Activated CD4-positive, alpha-beta memory T cell treated with anti-CD3 and anti-CD28 coated beads for 36 hours (primary cell): ENCODE measurements around the gene MAPK14. TPM values are rescaled to one million over a fixed set of nuclear protein-coding genes. Genes with fewer than 3 reads are reported as not detected.
"Not testable (repeated sequence)": the region's sequence is repeated elsewhere in the genome, so short reads cannot be mapped to it uniquely, and the experiment has no call there.

Experiments
- CTCF ChIA-PET: fragments of 350-600 bp; sonication (Branson Sonifier 250); formaldehyde crosslinking; loops from one replicate; lab custom pipeline; 2021; ENCODE audit warnings: antibody characterized with exemption, inconsistent platforms; lab: Charles Lee
- POLR2A ChIA-PET: fragments of 350-600 bp; sonication (Branson Sonifier 250); formaldehyde crosslinking; loops from one replicate; lab custom pipeline; 2021; ENCODE audit warnings: antibody characterized with exemption; lab: Charles Lee
- DNase-seq: peaks from one replicate; pipeline ENCODE4 v3.0.0-alpha.2; 2020
- H3K27ac Mint-ChIP-seq: one replicate; pipeline ENCODE4 v1.8.0; 2021; ENCODE audit warnings: mixed read lengths
- H3K27me3 Mint-ChIP-seq: one replicate; pipeline ENCODE4 v1.8.0; 2021; ENCODE audit warnings: mixed read lengths
- H3K36me3 Mint-ChIP-seq: one replicate; pipeline ENCODE4 v1.8.0; 2021; ENCODE audit warnings: mixed read lengths
- H3K4me1 Mint-ChIP-seq: one replicate; pipeline ENCODE4 v1.8.0; 2021; ENCODE audit warnings: low read depth, mixed read lengths
- H3K4me3 Mint-ChIP-seq: one replicate; pipeline ENCODE4 v1.8.0; 2021; ENCODE audit warnings: mild to moderate bottlenecking, mixed read lengths
- H3K9me3 Mint-ChIP-seq: one replicate; pipeline ENCODE4 v1.8.0; 2021; ENCODE audit warnings: mixed read lengths
- intact Hi-C: fragments of 100-400 bp; cut with micrococcal nuclease; formaldehyde crosslinking; loops from one replicate; pipeline ENCODE4 v1.15.1; 2023
- total RNA-seq, 2 experiments: library from RNA; stranded (reverse); gene quantifications; one replicate each; pipeline ENCODE4 v1.2.3, GENCODE V29; 2021

MAPK14 gene
- total RNA-seq, 2 experiments from 2014 or later = 39.3 to 44.0 TPM

- H3K4me1 Mint-ChIP-seq = peaks cover 78% of the 10 kb centered on the region
- no peak overlapping the region for H3K4me3 Mint-ChIP-seq
These were observed 95.9 kb downstream of the MAPK14 start for GRCh38 chr6:36123270-36124139.

GRCh38 chr6:36124346-36124745 lies 96.7 kb downstream of the MAPK14 start:
- H3K9me3 Mint-ChIP-seq, H3K36me3 Mint-ChIP-seq, H3K27ac Mint-ChIP-seq: not testable (repeated sequence)

More at GRCh38 chr6:36123270-36124139, 95.9 kb downstream of the MAPK14 start:
- intact Hi-C loops = loop anchor here (5.0 to 10.0 kb wide), 4 partner anchors 181 to 1889 kb away; partner anchors contain the start of genes HMGA1, KCTD20 and PXT1
- no peaks in the 10 kb centered on the region for H3K36me3 Mint-ChIP-seq
- DNase-seq = peak; percentile 96
- H3K27me3 Mint-ChIP-seq = no peaks in the 10 kb centered on the region
- H3K27ac Mint-ChIP-seq = peak overlapping the region; percentile 59
- no peaks in the 10 kb centered on the region for H3K9me3 Mint-ChIP-seq
- ChIA-PET POLR2A (interaction anchor here (0.6 to 3.4 kb wide), 3 partner anchors 8 to 96 kb away, joined by 3 to 71 read pairs (median 12); partner anchors contain the start of genes MAPK13 and MAPK14), CTCF (interaction anchor here (0.6 to 4.2 kb wide), 15 partner anchors 9 to 1366 kb away, joined by 3 to 36 read pairs (median 3); partner anchors contain the start of genes MAPK14 and SNRPC)

GRCh38 chr6:36124881-36125280 lies 97.3 kb downstream of the MAPK14 start:
- CTCF ChIA-PET = interaction anchor here (0.6 to 1.5 kb wide), 2 partner anchors 70 to 432 kb away, joined by 4 read pairs; no protein-coding TSS in a partner anchor
- no peaks in the 10 kb centered on the region for H3K27me3 Mint-ChIP-seq
- H3K4me3 Mint-ChIP-seq = no peak overlapping the region
- H3K27ac Mint-ChIP-seq = no peak overlapping the region
- no peak for DNase-seq
- H3K4me1 Mint-ChIP-seq = peaks cover 67% of the 10 kb centered on the region
- H3K9me3 Mint-ChIP-seq = no peaks in the 10 kb centered on the region
- no peaks in the 10 kb centered on the region for H3K36me3 Mint-ChIP-seq
- intact Hi-C loops = loop anchor here (5.0 to 10.0 kb wide), 4 partner anchors 180 to 1890 kb away; partner anchors contain the start of genes HMGA1, KCTD20 and PXT1
- POLR2A ChIA-PET = no interaction called here

More at GRCh38 chr6:36124346-36124745, 96.7 kb downstream of the MAPK14 start:
- H3K27me3 Mint-ChIP-seq, DNase-seq, H3K4me3 Mint-ChIP-seq: not testable (repeated sequence)
- peaks cover 69% of the 10 kb centered on the region for H3K4me1 Mint-ChIP-seq
- intact Hi-C loops = loop anchor here (5.0 to 10.0 kb wide), 4 partner anchors 180 to 1890 kb away; partner anchors contain the start of genes HMGA1, KCTD20 and PXT1
- ChIA-PET POLR2A (interaction anchor here (0.6 to 1.8 kb wide), 2 partner anchors 22 to 96 kb away, joined by 3 to 12 read pairs; partner anchors contain the start of gene MAPK14), CTCF (interaction anchor here (0.9 to 4.2 kb wide), 10 partner anchors 8 to 178 kb away, joined by 3 to 36 read pairs (median 4); partner anchors contain the start of gene MAPK14)

- Mint-ChIP-seq H3K27ac (no peak overlapping the region), H3K9me3 (no peaks in the 10 kb centered on the region), H3K36me3 (no peaks in the 10 kb centered on the region), H3K27me3 (no peaks in the 10 kb centered on the region), H3K4me3 (no peak overlapping the region), H3K4me1 (peaks cover 62% of the 10 kb centered on the region)
- intact Hi-C loops = loop anchor here (10.0 kb wide), 2 partner anchors 179 to 1891 kb away; partner anchors contain the start of gene HMGA1
- CTCF ChIA-PET = interaction anchor here (1.5 kb wide), 1 partner anchor 70 kb away, joined by 4 read pairs; no protein-coding TSS in a partner anchor
- no peak for DNase-seq
- POLR2A ChIA-PET = no interaction called here
These were observed 98.0 kb downstream of the MAPK14 start for GRCh38 chr6:36125575-36125974.

- Mint-ChIP-seq H3K27ac (no peak overlapping the region), H3K27me3 (no peaks in the 10 kb centered on the region), H3K4me3 (no peak overlapping the region), H3K4me1 (peaks cover 56% of the 10 kb centered on the region), H3K9me3 (no peaks in the 10 kb centered on the region), H3K36me3 (no peaks in the 10 kb centered on the region)
- ChIA-PET CTCF (interaction anchor here (1.2 to 1.5 kb wide), 2 partner anchors 42 to 69 kb away, joined by 4 read pairs; no protein-coding TSS in a partner anchor), POLR2A (interaction anchor here (0.9 to 1.2 kb wide), 2 partner anchors 9 to 99 kb away, joined by 3 read pairs; partner anchors contain the start of gene MAPK14)
- DNase-seq = no peak
- intact Hi-C loops = loop anchor here (10.0 kb wide), 2 partner anchors 179 to 1891 kb away; partner anchors contain the start of gene HMGA1
These were observed 98.5 kb downstream of the MAPK14 start for GRCh38 chr6:36126121-36126520.

- no peak overlapping the region for H3K4me3 Mint-ChIP-seq
- no peaks in the 10 kb centered on the region for H3K27me3 Mint-ChIP-seq
- no peaks in the 10 kb centered on the region for H3K36me3 Mint-ChIP-seq
- intact Hi-C loops = loop anchor here (10.0 kb wide), 2 partner anchors 178 to 1892 kb away; partner anchors contain the start of gene HMGA1
- peak overlapping the region; percentile 23 for H3K27ac Mint-ChIP-seq
- CTCF ChIA-PET = interaction anchor here (1.0 to 1.2 kb wide), 3 partner anchors 41 to 99 kb away, joined by 3 to 4 read pairs (median 4); partner anchors contain the start of gene MAPK14
- POLR2A ChIA-PET = interaction anchor here (0.6 to 1.2 kb wide), 3 partner anchors 9 to 99 kb away, joined by 3 read pairs; partner anchors contain the start of genes BRPF3 and MAPK14
- peaks cover 53% of the 10 kb centered on the region for H3K4me1 Mint-ChIP-seq
- no peaks in the 10 kb centered on the region for H3K9me3 Mint-ChIP-seq
- peak; percentile 39 for DNase-seq
These were observed 99.2 kb downstream of the MAPK14 start for GRCh38 chr6:36126553-36127458.

- POLR2A ChIA-PET = interaction anchor here (1.2 kb wide), 1 partner anchor 100 kb away, joined by 3 read pairs; the partner anchor contains the start of gene MAPK14
- no peak overlapping the region for H3K27ac Mint-ChIP-seq
- H3K27me3 Mint-ChIP-seq = no peaks in the 10 kb centered on the region
- no peaks in the 10 kb centered on the region for H3K9me3 Mint-ChIP-seq
- CTCF ChIA-PET = interaction anchor here (0.6 to 1.2 kb wide), 4 partner anchors 41 to 100 kb away, joined by 3 to 4 read pairs (median 4); partner anchors contain the start of gene MAPK14
- no peak overlapping the region for H3K4me3 Mint-ChIP-seq
- intact Hi-C loops = loop anchor here (10.0 kb wide), 2 partner anchors 177 to 1893 kb away; partner anchors contain the start of gene HMGA1
- H3K36me3 Mint-ChIP-seq = peaks cover 5% of the 10 kb centered on the region
- DNase-seq = no peak
- H3K4me1 Mint-ChIP-seq = peaks cover 53% of the 10 kb centered on the region
These were observed 99.9 kb downstream of the MAPK14 start for GRCh38 chr6:36127462-36128016.

GRCh38 chr6:36128073-36128472 lies 100.5 kb downstream of the MAPK14 start:
- CTCF ChIA-PET = interaction anchor here (0.6 kb wide), 1 partner anchor 48 kb away, joined by 3 read pairs; no protein-coding TSS in a partner anchor
- intact Hi-C loops = loop anchor here (10.0 kb wide), 2 partner anchors 177 to 1893 kb away; partner anchors contain the start of gene HMGA1

GRCh38 chr6:36128793-36129192 lies 101.2 kb downstream of the MAPK14 start:
- POLR2A ChIA-PET = interaction anchor here (1.4 to 3.3 kb wide), 3 partner anchors 10 to 100 kb away, joined by 3 to 29 read pairs (median 5); partner anchors contain the start of genes BRPF3 and MAPK14

More at GRCh38 chr6:36128073-36128472, 100.5 kb downstream of the MAPK14 start:
- H3K36me3 Mint-ChIP-seq = peaks cover 9% of the 10 kb centered on the region
- H3K4me3 Mint-ChIP-seq = no peak overlapping the region
- H3K27me3 Mint-ChIP-seq = no peaks in the 10 kb centered on the region
- H3K9me3 Mint-ChIP-seq = no peaks in the 10 kb centered on the region
- POLR2A ChIA-PET = no interaction called here
- DNase-seq = no peak
- no peak overlapping the region for H3K27ac Mint-ChIP-seq
- H3K4me1 Mint-ChIP-seq = peaks cover 53% of the 10 kb centered on the region

GRCh38 chr6:36129334-36129733 lies 101.7 kb downstream of the MAPK14 start:
- ChIA-PET POLR2A (interaction anchor here (1.0 to 4.4 kb wide), 5 partner anchors 8 to 101 kb away, joined by 3 to 71 read pairs (median 5); partner anchors contain the start of genes BRPF3 and MAPK14), CTCF (interaction anchor here (0.8 to 1.3 kb wide), 3 partner anchors 8 to 101 kb away, joined by 3 to 9 read pairs (median 5); no protein-coding TSS in a partner anchor)
- peaks cover 18% of the 10 kb centered on the region for H3K36me3 Mint-ChIP-seq
- intact Hi-C loops = loop anchor here (10.0 kb wide), 2 partner anchors 175 to 1895 kb away; partner anchors contain the start of gene HMGA1
- peaks cover 51% of the 10 kb centered on the region for H3K4me1 Mint-ChIP-seq
- not testable (repeated sequence) for H3K27me3 Mint-ChIP-seq, DNase-seq, H3K9me3 Mint-ChIP-seq, H3K27ac Mint-ChIP-seq
- H3K4me3 Mint-ChIP-seq = peak overlapping the region; percentile 18

More at GRCh38 chr6:36128793-36129192, 101.2 kb downstream of the MAPK14 start:
- peaks cover 53% of the 10 kb centered on the region for H3K4me1 Mint-ChIP-seq
- intact Hi-C loops = loop anchor here (10.0 kb wide), 2 partner anchors 176 to 1894 kb away; partner anchors contain the start of gene HMGA1
- H3K4me3 Mint-ChIP-seq = peak overlapping the region; percentile 2
- H3K36me3 Mint-ChIP-seq = peaks cover 15% of the 10 kb centered on the region
- no peak overlapping the region for H3K27ac Mint-ChIP-seq
- CTCF ChIA-PET = interaction anchor here (1.3 kb wide), 2 partner anchors 8 to 69 kb away, joined by 3 to 9 read pairs; no protein-coding TSS in a partner anchor
- H3K9me3 Mint-ChIP-seq = no peaks in the 10 kb centered on the region
- no peak for DNase-seq
- no peaks in the 10 kb centered on the region for H3K27me3 Mint-ChIP-seq
